KBM-7 (cell line): ENCODE data around the gene TMEM119.
"Not testable (repeated sequence)": the region's sequence is repeated elsewhere in the genome, so short reads cannot be mapped to it uniquely, and the experiment has no call there.

Source experiments
- DNase-seq: peaks from one replicate; pipeline ENCODE4 v3.0.0-alpha.2; 2015
- in situ Hi-C: fragments of 300-500 bp; cut with MboI; formaldehyde crosslinking; loops from 2 replicates; pipeline ENCODE4 v1.14.3; 2020; ENCODE audit warnings: low sequenced_read_pairs, low pct_unique_long_range_greater_than_20kb, mixed read lengths

The TMEM119 gene

DNA sequence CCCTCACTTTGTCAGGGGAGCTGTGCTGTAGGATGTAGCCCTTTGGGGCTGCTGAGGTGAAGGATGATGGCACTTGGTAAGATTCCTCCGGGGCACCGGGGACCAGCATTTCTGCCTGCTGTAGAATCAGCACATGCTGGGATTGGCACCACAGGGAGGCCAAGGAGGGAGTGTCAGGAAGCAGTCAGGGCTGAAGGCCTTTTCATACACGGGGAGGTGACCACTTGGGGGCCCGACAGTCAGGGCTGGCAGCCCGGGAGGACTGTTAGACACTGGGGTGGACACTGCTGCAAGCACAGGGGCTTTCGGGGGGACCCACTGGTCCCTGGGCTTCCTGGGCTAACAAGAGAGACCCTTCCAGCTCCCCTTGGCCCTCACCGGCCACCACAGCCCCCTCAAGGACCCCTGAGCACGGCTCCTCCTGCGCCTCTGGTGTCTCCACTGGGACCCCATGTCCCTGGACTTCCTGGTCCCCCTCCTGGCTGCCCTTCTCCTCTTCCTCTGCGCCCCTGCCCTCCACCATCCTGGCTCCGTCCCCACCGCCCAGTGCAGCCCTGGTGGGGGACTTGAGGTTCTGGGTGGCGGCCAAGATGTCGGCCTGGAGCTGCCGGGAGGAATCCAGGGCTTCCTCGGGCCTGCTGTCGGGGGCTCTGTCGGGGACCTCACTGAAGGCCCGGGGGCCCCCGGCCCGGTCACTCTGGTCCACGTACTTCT lies 6.5 kb downstream of the TMEM119 start:
- DNase-seq: no peak
- in situ Hi-C loops: no loop called here

DNA sequence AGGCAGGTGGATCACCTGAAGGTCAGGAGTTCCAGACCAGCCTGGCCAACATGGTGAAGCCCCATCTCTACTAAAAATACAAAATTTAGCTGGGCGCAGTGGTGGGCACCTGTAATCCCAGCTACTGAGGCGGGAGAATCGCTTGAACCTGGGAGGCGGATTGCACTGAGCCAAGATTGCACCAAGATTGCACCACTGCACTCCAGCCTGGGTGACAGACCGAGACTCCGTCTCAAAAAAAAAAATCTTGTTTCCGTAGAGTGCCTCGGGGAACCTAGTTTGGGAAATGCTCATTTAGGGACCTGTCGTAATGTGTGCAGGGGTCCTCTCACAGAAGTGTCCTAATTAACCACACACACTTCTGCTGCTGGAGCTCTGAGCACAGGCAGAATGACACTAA lies 7.4 kb downstream of the TMEM119 start:
- DNase-seq, in situ Hi-C loops: not testable (repeated sequence)

DNA sequence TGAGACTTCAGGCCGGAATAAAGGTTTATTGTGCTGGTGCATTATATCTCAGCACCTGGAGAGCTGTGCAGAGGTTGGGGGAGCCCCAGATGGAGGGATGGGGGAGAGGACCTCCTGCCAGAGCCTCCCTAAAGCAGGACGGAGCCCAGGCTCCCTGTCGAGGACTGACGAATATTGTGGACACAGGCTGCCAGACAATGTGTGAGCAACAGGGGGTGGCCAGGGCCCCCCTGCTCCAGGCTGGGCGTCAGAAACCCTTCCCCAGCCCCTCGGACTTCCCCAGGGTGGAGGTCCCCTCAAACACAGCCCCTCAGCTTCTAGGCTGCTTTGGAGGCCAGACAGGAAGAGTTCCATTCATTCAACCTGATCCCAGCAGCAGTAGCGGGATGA lies 8.0 kb downstream of the TMEM119 start:
- in situ Hi-C loops: no loop called here
- no peak for DNase-seq

DNA sequence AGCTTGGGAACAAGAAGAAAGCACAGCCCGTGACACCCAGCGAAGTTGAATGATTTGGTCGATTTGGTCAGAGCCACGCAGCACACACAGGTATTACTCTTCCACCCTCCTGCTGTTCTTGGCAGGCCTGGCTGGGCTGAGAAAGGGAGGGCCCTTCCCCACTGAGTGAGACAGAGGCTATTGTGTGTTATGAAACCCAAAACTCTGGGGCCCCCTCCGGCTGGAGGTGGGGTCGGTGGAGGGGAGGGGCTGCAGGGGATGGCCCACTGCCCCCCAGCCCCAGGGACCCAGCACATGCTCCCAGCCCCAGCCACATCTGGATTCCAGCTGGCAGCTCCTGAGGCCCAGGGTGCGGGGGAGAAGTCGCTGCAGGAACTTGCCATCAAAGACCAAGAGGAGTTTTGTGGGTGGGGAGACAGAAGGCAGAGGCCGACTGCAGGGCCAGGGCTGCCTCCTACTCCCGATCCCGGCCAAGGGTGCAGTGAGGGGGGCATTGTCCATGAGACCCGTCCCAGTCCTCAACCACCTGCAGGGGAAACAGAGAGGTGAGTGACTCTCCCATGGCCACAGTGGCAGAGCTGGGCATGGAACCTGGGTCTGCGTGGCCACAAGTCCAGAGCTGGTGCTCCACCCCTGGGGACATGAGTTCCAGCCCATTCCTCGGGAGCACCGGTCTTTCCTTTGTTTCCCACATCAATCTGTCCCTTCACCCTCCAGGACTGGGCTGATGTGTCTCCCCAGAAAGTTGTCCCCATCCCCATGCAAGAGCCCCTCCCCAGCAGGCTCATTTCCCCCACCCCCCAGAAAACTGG lies 8.7 kb downstream of the TMEM119 start:
- no peak for DNase-seq

DNA sequence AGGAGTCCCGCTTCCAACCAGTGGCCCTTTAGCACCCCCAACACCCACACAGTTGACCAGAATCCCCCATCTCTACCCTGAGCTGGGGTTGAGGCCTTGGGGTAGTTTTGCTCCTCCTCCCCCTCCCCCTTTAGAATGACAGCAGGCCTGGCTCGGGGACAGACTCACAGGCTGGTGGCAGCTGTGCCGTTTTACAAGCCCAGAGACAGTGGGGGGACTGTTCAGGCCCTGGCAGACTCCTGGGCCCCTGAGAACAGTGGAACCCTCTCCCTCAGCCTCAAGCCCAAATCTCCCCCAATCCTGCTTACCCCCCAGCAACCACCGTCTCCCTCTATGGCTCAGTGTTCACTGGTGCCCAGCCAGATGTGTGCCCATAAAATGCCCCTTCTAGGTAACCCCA lies 10.1 kb downstream of the TMEM119 start:
- in situ Hi-C loops: no loop called here
- no peak for DNase-seq

More for the DNA sequence above, 8.7 kb downstream of the TMEM119 start:
- in situ Hi-C loops: no loop called here

DNA sequence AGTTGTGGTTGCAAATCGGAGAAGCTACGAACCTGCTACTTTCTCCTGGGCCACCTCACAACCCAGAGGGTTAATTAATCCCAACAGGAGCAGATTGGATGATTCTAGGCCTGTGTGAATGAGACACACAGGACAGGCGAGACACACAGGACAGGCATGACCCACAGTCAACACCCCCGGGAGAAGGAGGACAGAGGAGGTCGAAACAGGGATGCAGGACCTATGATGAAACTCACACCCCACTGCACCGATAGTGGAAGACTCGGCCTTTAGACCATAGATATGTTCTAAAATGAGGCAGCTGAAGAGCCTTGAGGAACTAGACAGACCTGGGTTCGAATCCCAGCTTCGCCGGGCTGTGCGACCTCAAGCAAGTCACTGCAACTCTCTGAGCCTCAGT lies 11.6 kb downstream of the TMEM119 start:
- in situ Hi-C loops: no loop called here
- no peak for DNase-seq

DNA sequence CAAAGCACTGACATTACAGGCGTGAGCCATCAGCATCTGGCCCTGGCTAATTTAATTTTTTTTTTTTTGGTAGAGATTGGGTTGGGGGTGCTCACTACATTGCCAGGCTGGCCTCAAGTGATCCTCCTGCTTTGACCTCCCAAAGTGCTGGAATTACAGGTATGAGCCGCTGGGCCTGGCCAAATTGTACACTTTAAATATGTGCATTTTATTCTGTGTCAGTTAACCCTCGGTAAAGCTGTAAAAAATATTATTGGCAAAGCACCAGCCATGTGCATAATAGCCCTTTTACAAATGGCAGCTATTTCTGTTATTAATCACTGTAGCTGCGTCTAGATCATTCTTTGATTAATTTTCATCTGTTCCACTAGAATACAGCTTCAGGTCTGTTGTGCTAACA lies 12.0 kb downstream of the TMEM119 start:
- in situ Hi-C loops: no loop called here
- DNase-seq: no peak

DNA sequence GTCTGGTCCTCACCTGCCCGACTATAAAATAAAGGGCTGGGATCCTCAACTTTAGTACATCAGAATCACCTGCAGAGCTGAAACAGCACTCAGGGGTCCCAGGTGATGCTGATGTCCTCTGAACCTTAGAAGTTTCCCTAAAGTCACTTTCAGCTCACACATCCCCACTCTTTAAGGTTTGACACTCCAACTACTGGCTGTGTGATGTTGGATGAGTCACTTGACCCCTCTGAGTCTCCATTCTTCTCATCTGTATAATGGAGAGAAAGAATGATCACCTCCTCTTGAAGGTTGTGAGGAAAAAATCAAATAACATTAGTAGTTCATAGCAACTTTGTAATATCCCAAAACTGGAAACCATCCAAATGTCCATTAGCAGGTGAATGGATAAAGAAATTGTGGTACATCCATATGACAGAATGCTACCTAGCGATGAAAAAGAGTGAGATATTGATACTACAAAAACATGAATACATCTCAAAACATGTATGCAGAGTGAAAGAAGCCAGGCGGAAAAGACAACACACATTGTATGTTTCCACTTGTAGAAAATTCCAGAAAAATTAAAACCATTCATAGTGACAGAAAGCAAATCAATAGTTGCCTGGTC lies 13.3 kb downstream of the TMEM119 start:
- no peak for DNase-seq
- in situ Hi-C loops: no loop called here

DNA sequence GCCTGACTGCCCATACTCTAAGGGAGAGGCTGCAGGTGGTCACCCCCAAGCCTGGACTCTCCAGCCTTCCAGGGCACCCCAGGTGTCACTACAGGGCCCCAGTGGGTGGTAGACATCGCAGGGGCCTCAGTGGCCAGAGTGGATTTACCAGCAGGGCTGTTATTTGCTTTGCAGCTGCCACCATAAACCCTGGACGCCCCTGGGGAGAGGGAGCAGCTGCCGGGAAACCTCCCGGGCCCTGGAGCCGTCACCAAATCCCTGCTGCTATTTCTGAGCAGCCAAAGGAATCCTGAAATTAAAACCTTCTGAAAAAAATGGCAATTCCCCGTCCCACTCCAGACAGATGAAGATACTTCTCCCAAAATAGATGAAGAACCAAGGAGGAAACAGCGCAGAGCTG lies 13.9 kb downstream of the TMEM119 start:
- no peak for DNase-seq
- in situ Hi-C loops: no loop called here

DNA sequence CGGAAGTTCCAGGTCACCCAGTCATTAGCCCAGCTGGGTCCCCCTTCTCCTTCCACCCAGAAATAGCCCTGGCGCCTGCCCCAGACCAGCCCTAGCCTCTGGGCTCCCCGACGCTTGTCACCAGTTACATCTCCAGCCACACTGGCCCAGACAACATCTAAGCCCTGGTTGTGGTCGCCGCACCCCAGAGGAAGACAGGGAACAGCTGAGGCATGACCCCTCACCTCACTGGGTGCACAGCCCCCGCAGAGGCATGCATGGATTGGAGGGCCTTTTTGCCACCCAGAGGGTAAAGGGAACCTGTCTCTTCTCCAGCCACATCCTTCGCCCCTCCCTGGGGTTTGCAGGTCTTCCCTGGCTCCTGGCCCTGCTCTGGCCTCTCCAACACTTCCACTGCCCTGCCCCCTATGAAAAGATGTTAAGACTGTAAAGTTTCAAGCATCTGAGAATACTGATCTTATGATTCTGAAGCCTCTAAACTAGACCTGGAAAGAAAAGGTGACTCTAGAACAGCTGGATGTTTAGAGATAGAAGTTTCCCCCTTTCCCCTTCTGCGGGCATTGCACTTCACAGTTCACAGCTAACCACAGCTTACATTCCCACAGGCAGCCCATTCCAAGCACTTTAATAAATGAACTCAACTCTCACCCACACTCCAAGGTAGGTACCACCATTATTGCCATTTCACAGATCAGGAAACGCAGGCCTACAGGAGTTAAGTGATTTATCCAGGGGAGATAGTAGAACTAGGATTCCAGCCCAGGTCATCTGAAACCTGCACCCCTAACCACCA lies 14.7 kb downstream of the TMEM119 start:
- in situ Hi-C loops: no loop called here
- no peak for DNase-seq

DNA sequence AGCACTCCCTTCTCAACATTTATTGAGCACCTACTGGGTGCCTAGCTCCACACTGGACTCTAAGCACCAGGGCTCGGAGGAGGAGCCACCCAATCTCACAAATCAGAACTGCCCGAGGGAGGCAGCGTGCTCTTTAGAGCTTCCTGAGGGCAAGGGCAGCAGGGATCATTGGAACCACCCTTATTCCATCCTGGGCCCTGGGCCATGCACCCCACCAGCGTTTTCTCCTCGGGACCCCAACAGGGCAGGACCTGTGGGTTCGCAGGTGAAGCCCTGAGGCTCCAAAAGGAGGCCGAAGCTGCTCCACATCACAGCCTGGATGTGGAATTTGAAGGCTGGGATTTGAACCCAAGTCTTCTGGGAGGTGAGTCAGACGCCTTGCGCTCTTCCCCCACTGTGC lies 15.4 kb downstream of the TMEM119 start:
- no peak for DNase-seq
- in situ Hi-C loops: no loop called here

DNA sequence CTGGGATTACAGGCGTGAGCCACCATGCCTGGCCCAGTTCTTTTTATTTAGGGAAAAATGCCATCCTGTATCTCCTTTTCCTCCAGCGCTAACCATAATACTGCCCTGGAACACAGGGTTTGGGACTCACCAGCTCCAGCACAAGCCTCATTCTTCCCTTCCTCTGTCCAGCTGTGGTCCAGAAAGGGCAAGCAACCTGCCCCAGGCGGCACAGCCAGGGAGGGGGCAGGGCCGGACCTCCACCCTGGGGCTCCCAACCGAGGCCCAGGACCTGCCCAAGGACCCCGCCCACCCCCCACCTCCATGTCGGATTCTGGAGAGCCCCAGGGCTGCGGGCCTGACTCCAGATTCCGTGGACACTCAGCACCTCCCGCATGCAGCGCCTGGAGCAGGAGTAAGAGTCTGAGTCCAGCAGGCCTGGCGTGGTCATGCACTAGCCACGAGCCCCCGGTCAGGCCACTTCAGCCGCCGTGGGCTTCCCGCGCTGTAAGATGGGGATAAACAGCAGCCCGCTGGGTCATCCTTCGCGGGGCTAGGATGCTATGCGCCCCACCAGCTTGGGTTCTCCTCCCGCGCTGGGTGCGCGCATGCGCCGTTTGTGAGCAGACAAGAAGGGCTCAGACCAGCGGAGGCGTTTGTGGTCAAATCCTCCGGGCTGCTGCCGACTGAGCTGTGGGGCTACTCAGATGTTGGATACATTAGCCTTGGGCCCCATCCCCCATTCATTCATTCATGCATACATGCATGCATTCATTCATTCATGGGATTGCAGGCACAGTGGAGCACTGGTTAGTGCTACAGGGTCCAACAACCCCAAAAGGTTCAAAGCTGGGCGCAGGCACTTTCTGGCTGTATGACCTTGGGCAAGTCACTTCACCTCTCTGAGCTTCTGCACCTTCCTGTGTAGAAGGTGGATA lies 16.3 kb downstream of the TMEM119 start:
- DNase-seq: no peak
- in situ Hi-C loops: no loop called here

DNA sequence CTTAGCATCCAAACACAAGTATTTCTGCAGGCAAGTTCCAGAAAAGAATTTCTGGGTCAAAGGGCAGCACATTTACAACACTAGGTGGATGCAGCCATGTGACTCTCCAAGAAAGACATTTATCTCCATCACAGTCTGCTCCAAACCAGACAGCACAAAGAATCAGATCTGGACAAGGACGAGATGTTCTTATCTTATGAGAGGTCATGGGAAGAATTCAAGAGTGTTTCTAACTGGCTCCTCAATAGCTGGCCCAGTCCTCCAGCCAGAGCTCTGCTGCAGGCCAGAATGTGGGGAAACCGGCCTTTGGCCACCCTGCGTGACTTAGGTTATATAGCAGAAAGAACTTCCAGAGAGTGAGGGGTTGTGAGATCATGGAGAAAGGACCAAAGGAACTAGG lies 17.4 kb downstream of the TMEM119 start:
- DNase-seq: no peak
- in situ Hi-C loops: no loop called here

DNA sequence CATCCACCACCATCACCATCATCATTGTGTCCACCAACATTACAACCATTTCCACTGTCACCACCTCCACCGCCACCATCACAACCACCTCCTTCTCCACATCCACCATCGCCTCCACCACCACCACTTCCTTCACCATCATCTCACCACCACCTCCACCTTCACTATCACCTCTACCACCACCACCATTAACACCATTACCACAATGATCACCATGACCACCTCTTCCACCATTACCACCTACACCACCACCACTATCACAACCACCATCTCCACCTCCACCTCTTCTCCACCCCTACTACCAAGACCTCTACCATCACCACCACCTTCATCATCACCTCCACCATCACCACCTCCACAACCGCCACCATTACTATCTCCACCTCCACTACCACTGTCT lies 19.1 kb downstream of the TMEM119 start:
- no peak for DNase-seq
- in situ Hi-C loops: no loop called here

DNA sequence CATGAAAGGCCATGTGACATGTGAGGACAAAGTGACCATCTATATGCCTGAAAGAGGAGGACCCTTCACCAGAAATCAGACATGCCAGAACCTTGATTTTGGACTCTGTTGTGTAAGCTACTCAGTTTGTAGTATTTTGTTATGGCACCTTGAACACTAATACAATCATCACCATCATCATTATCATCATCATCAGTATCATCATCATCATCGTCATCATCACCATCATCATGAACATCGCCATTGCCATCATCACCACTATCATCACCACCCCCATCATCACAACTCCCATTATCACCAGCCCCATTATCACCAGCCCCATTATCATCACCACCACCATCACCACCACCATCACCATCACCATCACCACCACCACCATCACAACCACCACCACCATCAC lies 19.6 kb downstream of the TMEM119 start:
- in situ Hi-C loops: no loop called here
- DNase-seq: no peak

DNA sequence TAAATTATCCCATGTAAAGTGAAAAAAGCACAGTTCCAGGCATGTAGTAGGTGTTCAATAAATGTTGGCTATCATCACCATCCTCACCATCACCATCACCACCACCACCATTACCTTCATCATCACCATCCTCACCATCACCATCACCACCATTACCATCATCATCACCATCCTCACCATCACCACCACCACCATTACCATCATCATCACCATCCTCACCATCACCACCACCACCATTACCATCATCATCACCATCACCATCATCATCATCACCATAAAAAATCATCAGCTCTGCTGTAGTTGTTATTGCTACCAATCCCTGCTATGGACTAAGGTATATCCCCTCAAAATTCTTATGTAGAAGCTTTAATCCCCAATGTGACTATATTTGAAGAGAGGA lies 20.4 kb downstream of the TMEM119 start:
- in situ Hi-C loops: no loop called here
- no peak for DNase-seq

DNA sequence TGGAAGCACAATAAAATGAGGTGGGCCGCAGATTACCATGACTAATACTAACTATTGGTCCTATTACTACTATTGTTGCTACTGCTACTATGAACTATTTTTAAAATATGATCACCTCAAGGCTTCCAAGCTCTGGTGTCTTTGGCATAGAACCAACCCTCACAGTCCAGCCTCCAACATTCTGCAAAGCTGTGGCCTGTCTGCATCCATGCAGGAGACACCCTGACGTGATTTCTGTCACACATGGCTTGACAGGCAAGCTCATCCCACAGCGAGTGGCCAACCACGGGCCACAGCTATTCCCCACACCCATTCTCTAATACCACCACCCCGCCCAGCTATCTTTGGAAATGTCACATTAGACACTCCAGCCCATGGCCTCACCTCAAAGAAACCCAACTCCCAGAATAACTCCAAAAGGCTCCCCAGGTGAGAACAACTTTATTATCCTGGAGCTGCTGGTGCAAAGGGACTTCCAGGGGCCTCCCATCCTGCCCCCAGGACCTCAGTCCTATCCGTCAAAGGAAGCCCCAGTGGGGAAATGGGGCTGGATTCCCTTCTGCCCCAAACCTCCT lies 21.1 kb downstream of the TMEM119 start:
- in situ Hi-C loops: no loop called here

DNA sequence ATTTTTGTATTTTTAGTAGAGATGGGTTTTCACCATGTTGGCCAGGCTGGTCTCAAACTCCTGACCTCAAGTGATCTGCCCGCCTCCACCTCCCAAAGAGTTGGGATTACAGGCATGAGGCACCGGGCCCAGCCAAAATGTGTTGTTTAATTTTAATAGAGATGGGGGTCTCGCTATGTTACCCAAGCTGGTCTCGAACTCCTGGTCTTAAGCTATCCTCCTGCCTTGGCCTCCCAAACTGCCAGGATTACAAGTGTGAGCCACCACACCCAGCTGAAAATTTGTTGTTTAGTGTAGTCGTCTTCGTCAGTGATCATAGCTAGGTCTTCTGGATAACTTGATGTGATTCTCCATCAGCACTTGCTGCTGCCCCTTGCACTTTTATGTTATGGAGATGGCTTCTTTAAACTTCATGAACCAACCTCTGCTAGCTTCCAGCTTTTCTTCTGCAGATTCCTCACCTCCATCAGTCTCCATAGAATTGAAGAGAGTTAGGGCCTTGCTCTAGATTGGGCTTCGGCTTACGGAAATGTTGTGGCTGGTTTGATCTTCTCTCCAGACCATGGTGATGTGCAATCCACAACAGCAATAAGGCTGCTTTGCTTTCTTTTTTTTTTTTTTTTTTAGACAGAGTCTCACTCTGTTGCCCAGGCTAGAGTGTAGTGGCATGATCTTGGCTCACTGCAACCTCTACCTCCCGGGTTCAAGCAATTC lies 22.5 kb downstream of the TMEM119 start:
- in situ Hi-C loops: no loop called here

More for the DNA sequence above, 21.1 kb downstream of the TMEM119 start:
- DNase-seq: no peak

More for the DNA sequence above, 22.5 kb downstream of the TMEM119 start:
- DNase-seq: no peak
